DMS153 (cell line): ENCODE results near the gene CFAP20.
"Not testable (repeated sequence)": the region's sequence is repeated elsewhere in the genome, so short reads cannot be mapped to it uniquely, and the experiment has no call there.

Experiments used
- DNase-seq: peaks from one replicate; lab custom pipeline; 2025; lab: John Stamatoyannopoulos, UW

CFAP20 gene

DNA sequence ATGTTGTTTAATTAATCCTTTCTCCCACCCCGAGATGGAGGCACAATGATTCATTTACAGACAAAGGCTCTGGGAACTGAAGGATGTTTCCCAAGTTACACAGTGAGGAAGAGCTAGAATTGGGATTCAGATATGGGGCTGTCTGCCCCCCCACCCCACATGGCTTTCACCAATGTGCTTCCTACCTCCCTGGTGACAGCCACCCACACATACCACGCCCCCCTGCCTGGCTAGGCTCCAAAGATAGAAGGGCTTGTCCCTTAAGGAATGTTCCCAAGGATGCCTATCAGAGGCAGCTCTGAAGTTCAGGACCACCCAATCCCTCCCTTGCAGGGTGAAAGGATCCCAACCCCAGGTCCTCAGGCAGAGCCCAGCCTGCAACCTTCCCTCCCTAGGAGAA is 32.9 kb downstream of the CFAP20 start:
- DNase-seq = no peak

DNA sequence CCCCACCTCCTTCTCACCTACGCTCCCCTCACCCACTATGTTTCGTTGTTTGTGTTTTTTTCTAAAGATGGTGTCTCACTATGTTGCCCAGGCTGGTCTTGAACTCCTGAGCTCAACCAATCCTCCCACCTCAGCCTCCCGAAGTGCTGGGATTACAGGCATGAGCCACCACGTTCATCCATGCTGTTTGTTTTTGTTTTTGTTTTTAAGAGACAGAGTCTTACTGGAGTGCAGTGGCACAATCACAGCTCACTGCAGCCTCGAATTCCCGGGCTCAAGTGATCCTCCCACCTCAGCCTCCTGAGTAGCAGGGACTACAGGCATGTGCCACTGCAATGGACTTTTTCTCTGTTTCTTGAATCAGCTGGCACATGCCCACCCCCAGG is 33.6 kb downstream of the CFAP20 start:
- not testable (repeated sequence) for DNase-seq

DNA sequence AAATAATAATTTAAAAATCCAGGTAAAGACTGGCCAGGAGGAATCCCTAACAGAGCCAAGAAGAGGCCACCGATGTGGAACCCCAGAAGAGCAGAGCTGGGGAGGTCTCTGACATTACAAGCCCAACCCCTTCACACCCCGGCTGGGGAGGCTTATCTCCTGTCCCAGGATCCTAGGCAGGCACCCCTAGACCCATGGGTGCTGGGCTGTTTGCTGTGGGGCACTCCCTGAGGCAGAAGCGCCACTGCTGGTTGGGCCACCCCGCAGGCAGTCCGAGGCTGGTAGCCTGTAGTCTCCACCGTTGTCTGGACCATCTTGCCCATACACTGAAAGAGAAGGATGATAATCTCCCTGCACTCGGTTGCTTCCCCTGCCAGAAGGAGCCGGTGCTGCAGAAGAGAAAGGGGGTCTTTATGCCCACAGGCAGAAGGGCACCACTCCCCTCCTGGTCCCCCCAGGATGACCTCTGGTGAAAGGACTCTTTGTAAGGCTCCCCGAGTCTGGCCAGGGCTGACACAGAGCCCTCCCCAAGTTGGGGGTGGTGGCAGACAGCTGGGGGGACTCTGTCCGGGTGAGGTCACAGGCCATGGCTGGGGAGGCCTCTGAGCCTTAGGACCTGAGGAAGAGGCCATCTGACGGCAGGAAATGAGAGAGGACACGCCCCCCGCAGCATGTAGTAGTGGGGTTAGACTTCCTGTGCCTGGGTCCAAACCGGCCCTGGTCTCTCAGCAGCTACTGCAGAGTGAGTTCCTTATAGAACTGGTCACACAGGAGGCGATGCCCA is 34.2 kb downstream of the CFAP20 start:
- DNase-seq = no peak

DNA sequence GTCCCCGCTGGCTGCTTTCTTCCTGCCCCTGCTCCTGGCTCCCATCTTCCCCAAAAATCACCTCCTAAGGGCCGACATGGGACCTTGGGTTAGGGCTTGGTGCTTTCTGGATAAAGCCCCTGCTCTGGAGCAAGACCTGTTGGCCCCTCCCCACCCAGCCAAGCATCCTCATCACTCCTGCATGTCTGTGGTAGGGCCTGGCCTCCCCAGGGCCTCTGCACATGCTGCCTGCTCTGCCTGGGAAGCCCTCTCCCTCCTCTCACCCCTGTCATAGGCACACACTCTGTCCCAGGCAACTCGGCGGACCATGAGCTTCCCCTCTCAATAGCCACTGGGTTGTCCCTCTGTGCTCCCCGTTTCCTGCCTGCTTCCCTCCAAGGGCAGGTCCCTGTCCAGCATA is 35.2 kb downstream of the CFAP20 start:
- no peak for DNase-seq

DNA sequence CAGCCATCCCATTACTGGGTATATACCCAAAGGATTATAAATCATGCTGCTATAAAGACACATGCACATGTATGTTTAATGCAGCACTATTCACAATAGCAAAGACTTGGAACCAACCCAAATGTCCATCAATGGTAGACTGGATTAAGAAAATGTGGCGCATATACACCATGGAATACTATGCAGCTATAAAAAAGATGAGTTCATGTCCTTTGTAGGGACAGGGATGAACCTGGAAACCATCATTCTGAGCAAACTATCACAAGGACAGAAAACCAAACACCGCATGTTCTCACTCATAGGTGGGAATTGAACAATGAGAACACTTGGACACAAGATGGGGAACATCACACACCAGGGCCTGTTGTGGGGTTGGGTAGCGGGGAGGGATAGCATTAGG is 38.8 kb downstream of the CFAP20 start:
- DNase-seq = not testable (repeated sequence)

DNA sequence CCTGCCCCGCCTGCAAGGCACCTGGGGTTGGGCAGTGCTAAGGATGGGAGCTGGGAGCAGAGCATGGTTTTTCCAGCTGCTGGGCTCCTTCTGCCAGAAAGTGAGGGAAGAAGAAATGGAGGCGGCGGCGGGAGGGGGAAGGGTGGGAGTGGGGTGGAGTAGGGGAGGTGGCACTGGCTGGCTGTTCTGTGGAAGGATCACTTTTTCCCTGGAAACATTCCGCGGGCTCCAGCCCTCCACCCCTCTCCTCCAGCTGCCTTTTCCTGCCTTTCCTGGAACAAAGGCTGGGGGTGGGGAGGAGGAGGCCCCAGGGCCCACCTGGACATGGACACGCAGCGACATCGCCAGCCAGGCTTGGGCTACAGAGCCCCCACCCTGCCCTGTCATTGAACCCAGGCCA is 41.1 kb downstream of the CFAP20 start:
- no peak for DNase-seq

DNA sequence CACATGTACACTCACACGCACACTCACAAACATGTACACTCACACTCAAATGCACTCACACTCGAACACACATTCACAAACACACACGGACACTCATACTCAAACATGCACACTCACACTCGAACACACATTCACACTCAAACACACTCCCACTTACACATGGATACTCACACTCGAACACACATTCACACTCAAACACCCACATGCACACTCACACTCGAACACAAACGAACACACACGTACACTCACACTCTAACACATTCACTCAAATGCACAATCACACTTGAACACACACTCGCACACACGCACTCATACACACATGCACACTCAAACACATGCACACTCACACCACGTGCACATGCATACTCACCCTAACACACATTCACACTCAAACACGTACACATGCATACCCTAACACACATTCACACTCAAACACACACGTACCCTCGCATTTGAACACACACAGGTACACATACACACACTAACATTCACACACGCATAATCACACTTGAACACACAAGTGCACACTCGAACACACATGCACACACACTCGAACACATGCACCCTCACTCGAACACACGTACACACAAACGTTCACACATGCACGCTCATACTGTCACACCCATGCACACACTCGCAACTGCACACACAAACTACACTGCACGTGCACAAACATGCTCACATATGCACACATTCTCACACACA is 41.8 kb downstream of the CFAP20 start:
- no peak for DNase-seq

DNA sequence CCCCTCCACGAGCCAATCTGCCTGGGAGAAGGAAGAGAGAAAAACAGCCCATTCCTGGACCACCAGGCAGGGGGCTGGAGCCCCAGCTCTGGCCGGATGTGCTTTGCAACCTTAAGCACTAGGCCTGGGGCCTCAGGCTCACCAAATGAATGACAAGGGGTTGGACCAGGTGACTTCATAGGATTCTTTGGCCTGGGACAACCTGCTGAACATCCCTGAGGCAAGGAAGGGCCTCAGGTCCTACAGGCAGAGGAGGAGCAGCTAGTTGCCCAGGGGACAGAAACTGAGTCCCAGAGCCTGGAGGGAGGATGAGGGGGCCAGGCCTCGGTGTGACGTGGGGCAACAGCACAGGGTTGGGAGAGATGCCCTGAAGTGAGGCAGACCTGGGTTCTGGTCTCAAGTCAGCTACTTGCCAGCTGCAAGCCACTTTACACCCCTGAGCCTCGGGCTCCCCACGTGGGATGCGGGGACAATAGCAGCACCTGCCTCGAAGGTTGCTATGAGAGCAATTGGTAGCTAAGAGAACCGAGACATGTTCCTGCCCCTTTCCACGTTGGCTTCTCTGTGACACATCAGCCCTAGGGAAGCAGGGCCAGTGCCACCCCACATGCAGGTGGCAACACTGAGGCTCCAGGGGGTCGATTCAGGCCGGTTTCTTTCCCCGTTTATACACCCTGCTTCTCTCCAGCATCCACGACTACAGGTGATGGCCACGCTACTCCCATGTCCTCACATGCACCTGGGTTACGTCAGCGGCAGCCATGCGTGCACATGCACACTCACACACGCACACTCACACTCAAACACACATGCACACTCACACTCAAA is 42.6 kb downstream of the CFAP20 start:
- DNase-seq = peak; percentile 74

DNA sequence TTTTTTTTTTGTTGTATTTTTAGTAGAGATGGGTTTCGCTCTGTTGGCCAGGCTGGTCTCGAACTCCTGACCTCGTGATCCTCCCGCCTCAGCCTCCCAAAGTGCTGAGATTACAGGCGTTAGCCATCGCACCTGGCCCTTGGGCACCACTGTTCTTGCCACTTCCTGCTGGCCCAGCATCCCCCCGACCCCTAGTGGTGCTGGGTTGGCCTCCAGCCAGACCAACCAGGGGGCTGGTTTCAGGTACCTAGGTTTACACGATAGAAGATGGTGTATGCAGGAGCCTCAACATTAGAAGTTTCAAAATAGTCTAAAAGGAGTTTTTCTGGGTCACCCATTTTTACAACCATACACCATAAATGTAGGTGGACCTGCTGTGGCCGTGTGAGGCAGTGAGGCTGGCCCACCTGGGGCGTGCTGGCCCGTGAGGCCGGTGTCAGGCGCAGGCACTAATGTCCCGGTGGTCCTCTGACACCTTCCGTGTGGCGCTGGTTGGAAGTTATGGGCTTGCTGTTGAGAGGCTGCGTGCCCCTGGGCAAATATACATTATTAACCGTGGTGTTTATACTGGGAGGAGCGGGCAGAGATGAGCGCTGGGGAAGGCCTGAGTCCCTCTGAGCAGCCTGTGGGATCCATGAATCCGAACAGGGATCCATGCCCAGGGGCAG is 43.5 kb downstream of the CFAP20 start:
- DNase-seq = no peak

DNA sequence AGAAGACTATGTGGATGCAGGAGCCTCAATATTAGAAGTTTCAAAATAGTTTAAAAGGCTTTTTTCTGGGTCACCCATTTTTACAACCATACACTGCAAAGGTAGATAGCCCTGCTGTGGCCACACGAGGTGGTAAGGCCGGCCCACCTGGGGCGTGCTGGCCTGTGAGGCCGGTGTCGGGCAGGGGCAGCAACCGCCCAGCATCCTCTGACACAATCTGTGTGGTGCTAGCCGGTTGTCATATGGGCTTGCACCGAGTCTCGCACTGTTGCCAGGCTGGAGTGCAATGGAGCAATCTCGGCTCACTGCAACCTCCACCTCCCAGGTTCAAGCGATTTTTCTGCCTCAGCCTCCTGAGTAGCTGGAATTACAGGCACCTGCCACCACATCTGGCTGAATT is 44.0 kb downstream of the CFAP20 start:
- no peak for DNase-seq

DNA sequence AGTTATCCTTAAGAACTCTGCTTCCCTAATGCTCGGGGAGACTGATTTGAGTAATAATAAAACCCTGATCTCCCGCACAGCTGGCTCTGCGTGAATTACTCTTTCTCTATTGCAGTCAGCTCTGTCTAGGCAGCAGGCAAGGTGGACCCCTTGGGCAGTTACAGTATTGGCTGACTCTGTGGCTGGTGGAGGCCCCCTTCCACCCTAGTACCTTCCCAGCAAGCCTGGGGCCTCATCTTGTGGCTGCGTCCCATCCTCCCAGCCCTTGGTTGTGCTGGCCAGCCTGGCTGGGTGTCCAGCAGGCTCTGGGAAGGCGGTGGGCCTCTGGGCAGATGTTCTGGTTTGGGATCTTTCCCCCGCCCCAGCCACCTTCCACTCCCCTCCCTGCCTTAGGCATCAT is 44.5 kb downstream of the CFAP20 start:
- no peak for DNase-seq

DNA sequence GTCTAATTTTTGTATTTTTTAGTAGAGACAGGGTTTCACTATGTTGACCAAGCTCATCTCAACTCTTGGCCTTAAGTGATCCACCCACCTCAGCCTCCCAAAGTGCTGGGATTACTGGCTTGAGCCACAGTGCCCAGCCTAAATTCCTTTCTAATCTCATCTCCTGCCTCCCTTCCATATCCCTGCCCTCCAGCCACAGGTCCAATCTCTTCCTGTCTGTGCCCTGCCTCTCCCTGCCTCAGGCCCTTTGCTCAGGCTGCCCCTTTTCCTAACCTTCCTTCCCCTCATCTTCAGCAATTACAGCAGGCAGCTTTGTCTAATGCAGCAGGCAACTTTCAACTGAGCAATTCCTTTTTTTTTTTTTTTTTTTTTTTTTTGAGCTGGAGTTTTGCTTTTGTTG is 46.8 kb downstream of the CFAP20 start:
- no peak for DNase-seq

DNA sequence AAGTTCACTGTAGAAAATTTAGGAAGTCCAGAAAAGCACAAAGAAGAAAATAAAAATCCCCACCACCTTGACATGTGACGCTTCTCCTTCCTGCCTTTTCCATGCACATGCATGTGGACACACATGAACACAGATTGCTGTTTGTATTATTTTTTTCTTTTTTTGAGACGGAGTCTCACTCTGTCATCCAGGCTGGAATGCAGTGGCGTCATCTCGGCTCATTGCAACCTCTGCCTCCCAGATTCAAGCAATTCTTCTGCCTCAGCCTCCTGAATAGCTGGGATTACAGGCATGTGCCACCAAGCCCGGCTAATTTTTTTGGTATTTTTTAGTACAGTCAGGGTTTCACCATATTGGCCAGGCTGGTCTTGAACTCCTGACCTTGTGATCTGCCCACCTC is 48.5 kb downstream of the CFAP20 start:
- DNase-seq = not testable (repeated sequence)

DNA sequence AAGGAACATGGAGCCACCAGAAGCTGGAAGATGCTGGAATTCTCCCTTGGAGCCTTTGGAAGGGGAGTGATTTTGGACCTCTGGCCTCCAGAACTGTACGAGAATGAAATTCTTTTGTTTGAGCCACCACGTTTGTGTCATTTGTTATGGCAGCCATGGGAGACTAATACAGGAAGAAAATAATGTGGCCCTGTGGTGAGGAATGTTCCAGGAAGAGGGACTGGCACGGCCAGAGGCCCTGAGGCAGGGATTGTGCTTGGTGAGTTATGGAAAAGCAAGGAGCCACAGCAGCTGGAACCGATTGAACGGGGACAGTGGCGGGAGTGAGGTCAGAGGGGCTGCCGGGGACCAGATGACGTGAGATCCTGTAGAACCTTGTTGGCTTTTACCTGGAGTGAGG is 51.4 kb downstream of the CFAP20 start:
- no peak for DNase-seq

DNA sequence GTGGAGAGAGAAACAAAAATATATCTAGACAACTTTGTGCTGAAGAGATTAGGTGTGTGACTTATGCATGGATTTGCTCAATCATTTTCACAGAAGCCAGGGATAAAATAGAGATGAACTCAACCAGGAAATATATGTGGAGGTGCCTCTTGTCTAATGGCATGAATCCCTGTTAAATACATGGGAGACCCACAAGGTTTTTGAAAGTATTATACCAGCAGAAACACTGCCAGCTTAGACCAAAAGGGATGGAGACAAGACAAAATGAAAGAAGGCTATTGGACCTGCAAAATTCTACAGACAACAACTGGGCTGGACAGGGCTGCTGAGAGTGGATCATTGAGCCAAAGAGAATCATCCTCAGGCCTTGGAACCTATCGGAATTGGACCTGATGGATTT is 52.7 kb downstream of the CFAP20 start:
- no peak for DNase-seq

DNA sequence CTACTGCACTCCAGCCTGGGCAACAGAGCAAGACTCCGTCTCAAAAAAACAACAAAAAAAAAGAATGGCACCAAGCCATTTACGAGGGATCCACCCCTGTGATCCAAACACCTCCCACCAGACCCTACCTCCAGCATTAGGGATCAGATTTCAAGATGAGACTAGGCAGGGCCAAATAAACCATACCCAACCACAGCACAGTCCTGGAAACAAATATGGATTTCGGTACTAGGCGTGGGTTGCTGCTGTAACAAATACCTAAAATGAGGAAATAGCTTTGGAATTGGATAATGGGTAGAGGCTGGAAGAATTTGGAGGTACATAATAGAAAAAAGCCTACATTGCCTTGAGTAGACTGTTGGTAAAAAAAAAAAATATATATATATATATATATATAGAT is 54.5 kb downstream of the CFAP20 start:
- DNase-seq = no peak

DNA sequence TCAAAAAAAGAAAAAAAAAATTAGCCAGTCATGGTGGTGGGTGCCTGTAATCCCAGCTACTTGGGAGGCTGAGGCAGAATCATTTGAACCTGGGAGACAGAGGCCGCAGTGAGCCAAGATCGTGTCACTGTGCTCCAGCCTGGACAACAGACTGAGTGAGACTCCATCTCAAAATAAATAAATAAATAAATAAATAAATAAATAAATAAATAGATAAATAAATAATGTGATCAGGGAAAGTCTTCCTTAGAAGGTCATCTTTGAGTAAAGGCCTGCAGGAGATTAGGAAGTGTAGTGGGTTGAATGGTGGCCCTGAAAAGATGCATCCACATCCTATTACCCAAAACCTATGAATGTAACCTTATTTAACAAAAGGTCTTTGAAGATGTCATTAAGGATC is 56.1 kb downstream of the CFAP20 start:
- not testable (repeated sequence) for DNase-seq

DNA sequence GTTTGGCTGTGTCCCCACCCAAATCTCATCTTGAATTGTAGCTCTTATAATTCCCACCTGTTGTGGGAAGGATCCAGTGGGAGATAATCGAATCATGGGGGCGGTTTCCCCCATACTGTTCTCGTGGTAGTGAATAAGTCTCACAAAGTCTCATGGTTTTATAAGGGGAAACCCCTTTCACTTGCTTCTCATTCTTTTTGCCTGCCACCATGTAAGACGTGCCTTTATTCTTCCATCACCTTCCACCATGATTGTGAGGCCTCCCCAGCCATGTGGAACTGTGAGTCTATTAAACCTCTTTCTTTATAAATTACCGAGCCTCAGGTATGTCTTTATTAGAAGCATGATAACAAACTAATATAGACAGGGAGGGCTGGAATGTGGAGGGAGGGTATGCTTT is 57.0 kb downstream of the CFAP20 start:
- DNase-seq = not testable (repeated sequence)

DNA sequence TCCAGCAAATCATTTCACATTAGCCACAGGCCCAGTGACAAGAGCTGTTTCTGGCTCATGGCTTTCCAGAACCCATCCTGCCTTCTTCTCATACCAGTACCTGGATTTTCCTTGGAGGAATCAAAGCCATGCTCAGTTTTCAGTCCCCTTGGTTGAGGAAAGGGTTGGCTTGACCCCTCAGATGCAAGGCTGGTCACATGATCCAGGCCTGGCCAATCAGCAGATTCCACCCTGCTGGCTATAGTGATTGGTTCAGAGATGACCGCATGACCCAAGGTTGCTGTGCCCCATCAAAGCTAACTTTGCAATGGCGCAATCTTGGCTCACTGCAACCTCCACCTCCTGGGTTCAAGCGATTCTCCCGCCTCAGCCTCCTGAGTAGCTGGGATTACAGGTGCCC is 58.6 kb downstream of the CFAP20 start:
- DNase-seq = no peak
